Measurements from ENCODE around the gene TNFRSF25. TPM values are rescaled to one million over a fixed set of nuclear protein-coding genes. Genes with fewer than 3 reads are reported as not detected.

TNFRSF25 gene
- total and polyA plus RNA-seq, 2 experiments from 2014 or later = 13.6 to 25.3 TPM

DNA sequence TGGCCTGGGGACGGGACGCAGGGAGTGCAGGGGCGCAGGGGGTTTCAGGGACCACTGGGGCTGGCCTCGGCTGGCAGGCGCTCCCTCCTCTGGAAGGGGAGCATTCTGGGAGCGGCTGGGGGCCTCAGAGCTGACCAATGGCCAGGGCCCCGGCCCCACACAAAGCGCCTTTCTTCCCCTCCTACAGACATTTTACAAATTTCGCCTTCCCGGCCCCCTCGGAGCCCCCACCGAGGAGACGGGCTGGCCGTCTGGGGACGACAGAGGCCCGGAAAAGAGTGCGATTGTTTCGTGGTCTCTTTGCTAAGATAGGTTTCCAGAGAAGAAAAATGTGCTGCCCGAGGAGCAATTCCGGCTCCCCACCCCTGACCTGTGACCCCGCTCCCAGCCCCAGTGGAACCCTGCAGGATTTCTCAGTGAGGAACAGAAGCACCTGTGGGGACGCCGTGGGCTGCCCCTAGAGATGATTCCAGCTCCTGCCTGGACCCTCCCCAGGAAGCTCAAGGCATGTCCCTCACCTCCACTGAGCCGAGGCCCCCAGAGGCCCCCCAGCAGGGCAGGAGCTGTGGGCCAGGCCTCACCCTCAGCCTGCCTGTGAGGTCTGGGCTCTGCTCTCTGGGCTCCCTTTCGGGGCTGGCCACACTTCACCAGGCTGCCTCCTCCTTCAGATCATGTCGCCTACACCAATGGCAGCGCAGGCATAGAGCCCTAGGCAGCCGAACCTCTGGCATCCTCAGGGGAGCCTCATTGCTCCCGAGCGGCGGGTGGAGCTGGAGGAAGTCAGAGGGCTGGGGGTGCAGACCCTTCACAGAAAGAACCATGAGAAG, 40.5 kb upstream of the TNFRSF25 start (continued):
- TF ChIP-seq, protein P1, sequence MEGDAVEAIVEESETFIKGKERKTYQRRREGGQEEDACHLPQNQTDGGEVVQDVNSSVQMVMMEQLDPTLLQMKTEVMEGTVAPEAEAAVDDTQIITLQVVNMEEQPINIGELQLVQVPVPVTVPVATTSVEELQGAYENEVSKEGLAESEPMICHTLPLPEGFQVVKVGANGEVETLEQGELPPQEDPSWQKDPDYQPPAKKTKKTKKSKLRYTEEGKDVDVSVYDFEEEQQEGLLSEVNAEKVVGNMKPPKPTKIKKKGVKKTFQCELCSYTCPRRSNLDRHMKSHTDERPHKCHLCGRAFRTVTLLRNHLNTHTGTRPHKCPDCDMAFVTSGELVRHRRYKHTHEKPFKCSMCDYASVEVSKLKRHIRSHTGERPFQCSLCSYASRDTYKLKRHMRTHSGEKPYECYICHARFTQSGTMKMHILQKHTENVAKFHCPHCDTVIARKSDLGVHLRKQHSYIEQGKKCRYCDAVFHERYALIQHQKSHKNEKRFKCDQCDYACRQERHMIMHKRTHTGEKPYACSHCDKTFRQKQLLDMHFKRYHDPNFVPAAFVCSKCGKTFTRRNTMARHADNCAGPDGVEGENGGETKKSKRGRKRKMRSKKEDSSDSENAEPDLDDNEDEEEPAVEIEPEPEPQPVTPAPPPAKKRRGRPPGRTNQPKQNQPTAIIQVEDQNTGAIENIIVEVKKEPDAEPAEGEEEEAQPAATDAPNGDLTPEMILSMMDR (conservative IDR thresholded peaks at IDR 0.05; ENCODE audit: low read depth in 2 of 2) = no peak
- TF ChIP-seq CREB1 (CRISPR knock-in tag; IDR thresholded peaks at IDR 0.05; ENCODE audit: low read depth) (no peak), ZNF331 (CRISPR knock-in tag; IDR thresholded peaks at IDR 0.05; ENCODE audit: low read depth) (no peak), ZNF114 (CRISPR knock-in tag; IDR thresholded peaks at IDR 0.05) (no peak), EZH2phosphoT487 (IDR thresholded peaks at IDR 0.05; ENCODE audit: unreplicated experiment) (no peak), EZH2 (IDR thresholded peaks at IDR 0.05; ENCODE audit: low read depth, unreplicated experiment) (no peak), JUNB (IDR thresholded peaks at IDR 0.05; ENCODE audit: unreplicated experiment) (no peak)
- TF ChIP-seq, protein P2, sequence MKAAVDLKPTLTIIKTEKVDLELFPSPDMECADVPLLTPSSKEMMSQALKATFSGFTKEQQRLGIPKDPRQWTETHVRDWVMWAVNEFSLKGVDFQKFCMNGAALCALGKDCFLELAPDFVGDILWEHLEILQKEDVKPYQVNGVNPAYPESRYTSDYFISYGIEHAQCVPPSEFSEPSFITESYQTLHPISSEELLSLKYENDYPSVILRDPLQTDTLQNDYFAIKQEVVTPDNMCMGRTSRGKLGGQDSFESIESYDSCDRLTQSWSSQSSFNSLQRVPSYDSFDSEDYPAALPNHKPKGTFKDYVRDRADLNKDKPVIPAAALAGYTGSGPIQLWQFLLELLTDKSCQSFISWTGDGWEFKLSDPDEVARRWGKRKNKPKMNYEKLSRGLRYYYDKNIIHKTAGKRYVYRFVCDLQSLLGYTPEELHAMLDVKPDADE (IDR thresholded peaks at IDR 0.05) = no peak

DNA sequence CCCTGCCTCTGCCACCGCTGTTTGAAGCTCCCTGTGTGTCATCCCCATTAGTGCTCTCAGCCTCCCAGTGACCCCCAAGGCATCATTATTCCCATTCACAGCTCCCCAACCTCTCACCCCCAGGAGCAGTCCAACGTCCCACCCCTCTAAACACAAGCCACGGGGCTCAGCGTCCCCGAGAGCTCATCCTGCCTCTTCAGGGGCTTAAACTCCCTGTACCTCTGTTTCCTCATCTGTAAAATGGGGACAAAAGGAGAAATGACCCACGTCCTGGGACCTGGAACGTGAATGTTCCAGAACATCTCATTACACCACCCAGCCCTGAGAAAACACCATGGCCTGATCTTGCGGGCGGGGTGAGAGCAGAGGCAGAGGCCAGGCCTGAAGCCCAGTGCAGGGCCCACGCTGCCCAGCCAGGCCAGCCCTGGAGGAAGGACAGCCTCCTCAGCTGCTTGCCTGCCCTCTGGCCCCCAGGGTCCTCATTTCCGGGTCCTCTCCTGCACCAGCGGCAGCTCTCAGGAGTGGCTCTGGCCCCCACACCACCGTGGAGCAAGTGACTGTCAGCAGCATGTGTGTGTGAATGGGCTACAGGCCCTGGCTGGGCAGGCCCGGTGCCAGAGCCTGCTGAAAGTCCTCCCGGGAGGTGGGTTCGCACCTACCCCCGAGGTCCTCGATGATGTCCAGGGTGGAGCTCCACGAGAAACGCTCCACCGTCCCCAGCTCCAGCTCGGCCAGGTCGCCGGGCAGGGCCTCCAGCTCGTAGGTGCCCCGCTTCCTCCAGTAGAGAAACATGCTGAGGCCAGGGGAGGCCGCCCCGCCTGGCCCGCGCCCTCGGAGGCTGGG, 39.6 kb upstream of the TNFRSF25 start:
- Histone ChIP-seq H3F3A (replicated peaks; ENCODE audit: low read depth) (no peaks in the 10 kb centered on the region), H3K4me2 (no peak overlapping the region), H3K36me3 (ENCODE audit: insufficient read depth) (no peaks in the 10 kb centered on the region), H2AFZ (no peak overlapping the region), H3K9me2 (ENCODE audit: insufficient read depth) (no peaks in the 10 kb centered on the region), H3K79me2 (replicated peaks; ENCODE audit: insufficient read depth) (no peaks in the 10 kb centered on the region), H3K27ac (ENCODE audit: low read depth) (no peak overlapping the region), H3K4me1 (ENCODE audit: insufficient read depth) (no peaks in the 10 kb centered on the region), H3K27me3 (ENCODE audit: insufficient read depth) (no peaks in the 10 kb centered on the region; the same call in 1 of the 2 replicates), H4K20me1 (replicated peaks; ENCODE audit: insufficient read depth) (no peaks in the 10 kb centered on the region), H3K4me3 (no peak overlapping the region)
- ATAC-seq (no peak), DNase-seq (ENCODE audit: low spot score) (no peak)
- H3K9me3 Mint-ChIP-seq = no peaks in the 10 kb centered on the region
- H3K36me3 Mint-ChIP-seq (ENCODE audit: low read depth) = no peaks in the 10 kb centered on the region
- H3K27ac Mint-ChIP-seq = no peak overlapping the region
- H3K4me1 Mint-ChIP-seq = 0 out of 3 replicates have a peak, but pooled peaks cover 3% of the 10 kb centered on the region
- H3K4me3 Mint-ChIP-seq = no peak overlapping the region
- TF ChIP-seq NANOG (IDR thresholded peaks at IDR 0.05; ENCODE audit: borderline replicate concordance) (no peak), JUNB (IDR thresholded peaks at IDR 0.05; ENCODE audit: unreplicated experiment) (no peak), EZH2 (IDR thresholded peaks at IDR 0.05; ENCODE audit: low read depth, unreplicated experiment) (no peak)
- H3K27me3 Mint-ChIP-seq (ENCODE audit: insufficient read depth, low read depth, poor library complexity) = peaks cover 12% of the 10 kb centered on the region

All from GM23338 (cell line).